NCI-H2107 (cell line): ENCODE results near the gene JAKMIP1.
A peak's percentile ranks its signal among the peaks of the same experiment; 100 is the strongest.

ENCODE experiments used
- DNase-seq: peaks from one replicate; lab custom pipeline; 2025; lab: John Stamatoyannopoulos, UW

JAKMIP1 gene

GRCh38 chr4:5992171-5992827 lies 208.1 kb downstream of the JAKMIP1 start:
- DNase-seq, result peak; percentile 52

DNA sequence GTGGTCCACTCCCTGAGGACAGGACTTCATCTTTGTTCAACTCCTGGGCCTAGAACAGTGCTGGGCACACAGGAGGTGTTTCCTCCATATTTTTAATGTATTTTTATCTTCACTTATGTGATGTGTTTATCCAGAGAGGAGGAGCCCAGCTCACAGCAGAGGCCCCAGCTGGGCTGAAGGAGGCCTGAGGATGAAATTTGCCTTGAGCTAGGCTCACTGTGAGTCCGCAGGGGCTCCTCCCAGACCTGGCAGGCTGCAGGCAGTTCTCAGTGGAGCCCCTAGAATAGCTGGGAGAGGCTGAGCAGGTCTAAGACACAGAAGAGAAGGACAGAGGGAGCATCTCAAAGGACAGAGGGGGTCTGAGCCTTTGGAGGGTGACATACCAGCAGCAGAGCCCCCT lies 208.9 kb downstream of the JAKMIP1 start:
- no peak for DNase-seq

GRCh38 chr4:5990446-5991160 lies 209.7 kb downstream of the JAKMIP1 start:
- no peak for DNase-seq

DNA sequence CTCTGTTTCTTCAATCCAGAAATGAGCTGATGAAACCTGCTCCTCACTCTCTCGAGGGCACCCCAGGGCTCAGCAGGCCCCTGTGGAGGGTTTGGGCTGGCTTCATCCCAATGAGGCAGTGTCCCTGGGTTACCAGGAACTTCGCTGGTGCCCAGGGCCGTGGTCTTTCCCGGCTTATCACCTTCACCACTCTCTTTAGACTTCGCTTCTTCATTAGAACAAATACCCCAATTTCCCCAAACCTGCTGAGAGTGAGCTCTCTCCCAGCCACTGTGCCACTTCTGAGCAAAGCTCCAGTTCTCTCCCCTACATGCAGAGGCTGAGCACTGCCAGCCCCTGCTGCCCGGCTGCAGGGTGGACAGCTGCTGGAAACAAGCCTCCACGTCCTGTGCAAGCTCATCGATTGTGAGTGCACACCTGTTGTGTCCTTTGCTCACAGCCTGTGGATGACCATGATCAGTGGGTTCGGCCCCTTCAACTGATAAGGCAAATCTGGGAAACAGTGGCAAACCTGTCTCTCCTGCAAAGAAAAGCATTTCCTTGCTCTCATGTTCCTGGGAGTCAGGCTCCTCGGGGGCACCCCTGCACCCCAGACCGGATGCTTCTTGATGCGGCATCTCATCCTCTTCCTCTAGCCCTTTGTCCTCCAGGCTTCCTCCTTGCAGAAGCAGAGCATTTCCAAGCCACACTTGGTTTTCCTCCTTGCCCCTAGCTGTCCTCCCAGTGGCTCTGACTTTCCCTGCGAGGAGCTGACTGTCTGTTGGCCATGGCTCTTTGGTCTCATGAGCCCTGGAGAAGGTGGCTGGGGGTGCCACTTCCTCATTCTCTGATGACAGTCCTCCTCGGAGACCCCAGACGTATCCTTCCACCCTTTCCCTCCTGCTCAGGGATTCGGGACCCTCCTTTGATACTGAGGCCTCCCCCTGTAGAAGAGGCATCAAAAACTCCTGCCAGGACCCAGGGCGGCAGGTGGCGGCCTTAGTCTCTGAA lies 210.8 kb downstream of the JAKMIP1 start:
- no peak for DNase-seq

GRCh38 chr4:5988086-5988845 lies 212.1 kb downstream of the JAKMIP1 start:
- DNase-seq, result no peak

- DNase-seq, result no peak
These were observed 215.5 kb downstream of the JAKMIP1 start for GRCh38 chr4:5984843-5985242.

GRCh38 chr4:5982156-5982973 lies 218.0 kb downstream of the JAKMIP1 start:
- DNase-seq, result no peak

DNA sequence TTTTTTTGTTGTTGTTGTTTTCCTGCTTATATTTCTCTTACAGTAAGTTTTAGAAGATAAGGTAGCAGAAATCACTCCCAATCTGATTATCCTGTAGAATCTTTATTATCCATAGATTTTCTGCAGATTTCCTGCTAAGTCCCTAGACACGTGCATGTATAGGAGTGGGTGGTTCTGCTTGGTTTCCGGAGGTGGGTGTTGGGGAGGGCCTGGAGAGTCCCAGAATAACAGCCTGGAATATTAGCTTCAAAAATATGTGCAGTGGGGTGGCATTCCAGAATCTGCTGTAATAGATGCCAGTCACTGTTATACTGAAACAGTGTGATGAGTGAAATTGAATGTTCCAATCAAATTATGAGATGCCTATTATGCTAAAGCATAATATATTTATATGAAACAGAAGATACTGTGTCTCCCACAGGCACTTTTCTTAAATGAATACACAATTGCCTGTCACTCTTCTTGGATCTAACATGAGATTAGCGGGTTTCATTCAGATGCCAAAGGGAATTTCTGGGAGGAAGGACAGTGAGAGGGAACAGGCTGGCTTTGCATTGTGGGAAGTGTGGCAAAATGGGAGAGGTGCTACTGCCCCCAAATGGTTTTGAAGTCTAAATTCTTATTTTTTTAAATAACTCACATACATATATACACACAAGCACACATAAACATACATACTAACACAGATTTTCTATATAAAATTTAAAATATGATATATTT lies 219.8 kb downstream of the JAKMIP1 start:
- no peak for DNase-seq

DNA sequence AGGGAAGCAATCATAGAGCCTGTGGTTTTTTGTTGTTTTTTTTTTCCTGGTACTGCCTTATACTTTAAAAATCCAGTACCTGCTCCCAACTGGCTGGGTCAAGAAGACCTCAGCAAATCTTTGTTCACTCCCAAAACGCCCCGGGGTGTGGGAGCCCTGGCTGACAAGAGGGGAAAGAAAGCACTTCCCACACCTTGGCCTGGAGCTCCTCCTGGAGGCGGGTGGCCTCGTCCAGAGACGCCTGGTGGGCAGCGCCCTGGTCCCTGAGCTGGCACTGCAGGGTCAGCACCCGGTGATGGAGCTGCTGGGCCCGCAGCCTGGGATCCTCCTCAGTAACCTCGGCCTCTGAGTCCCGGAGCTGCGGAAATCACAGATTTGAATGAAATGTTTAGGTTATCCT lies 220.4 kb downstream of the JAKMIP1 start:
- DNase-seq, result peak; percentile 12

GRCh38 chr4:5976921-5977320 lies 223.4 kb downstream of the JAKMIP1 start:
- DNase-seq, result no peak

GRCh38 chr4:5976431-5976830 lies 223.9 kb downstream of the JAKMIP1 start:
- no peak for DNase-seq
